Measurements from ENCODE around the gene TRMU.

DNA sequence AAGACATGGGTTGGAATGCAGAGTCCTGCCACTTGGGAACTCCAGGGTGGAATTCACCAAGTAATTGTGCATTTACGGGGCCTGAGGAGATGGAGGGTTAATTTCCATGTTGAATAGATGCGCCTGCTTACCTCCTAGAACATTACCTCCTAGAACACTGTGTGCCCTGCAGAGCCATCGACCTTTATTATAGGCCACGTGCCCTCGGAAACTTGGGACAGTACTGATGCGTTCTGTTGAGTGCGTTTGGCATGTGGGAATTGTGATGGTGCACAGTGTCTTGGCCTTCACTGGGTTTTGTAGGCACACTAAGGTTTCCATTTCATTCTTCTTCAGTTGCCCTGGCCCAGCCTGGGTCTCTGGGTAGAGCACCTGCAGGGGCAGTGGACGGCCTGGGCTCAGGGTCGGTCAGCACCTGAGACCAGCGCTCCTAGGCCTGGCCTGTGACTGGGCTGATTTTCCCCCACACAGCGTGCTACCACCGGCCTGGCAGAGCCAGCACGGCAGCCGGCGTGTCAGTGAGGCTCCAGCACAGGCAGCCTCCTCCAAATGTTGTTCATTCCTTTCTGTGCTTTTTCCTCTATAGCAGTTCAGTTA is 12.7 kb downstream of the TRMU start:
- TF ChIP-seq POLR2A (IDR thresholded peaks at IDR 0.05; ENCODE audit: low read depth, low read length) (no peak), POLR2AphosphoS5 (IDR thresholded peaks at IDR 0.05; ENCODE audit: low read depth, low read length) (no peak)
